GM23338 (cell line): ENCODE measurements around the gene PCBP3. TPM values are rescaled to one million over a fixed set of nuclear protein-coding genes. Genes with fewer than 3 reads are reported as not detected.

ENCODE experiments used
- ATAC-seq: fragments of 200-7000 bp; cut with Tn5 transposase; 3 replicates; pipeline ENCODE4 v1.9.1; 2020
- DNase-seq: peaks from one replicate; pipeline ENCODE4 v3.0.0-alpha.2; 2015; ENCODE audit warnings: low spot score
- H2AFZ ChIP-seq: fragments of 200-600 bp; sonication (generic); 2 replicates; pipeline ENCODE4 v1.8.0; 2016; ENCODE audit warnings: antibody characterized with exemption, mild to moderate bottlenecking, moderate library complexity
- H3F3A ChIP-seq: fragments of 200-600 bp; sonication (generic); replicated peaks from 2 replicates; pipeline ENCODE4 v1.8.0; 2017; ENCODE audit warnings: antibody characterized with exemption, mixed run types, low read depth
- H3K27ac ChIP-seq: fragments of 200-600 bp; sonication (generic); 2 replicates; pipeline ENCODE4 v1.6.1; 2016; ENCODE audit warnings: low read depth
- H3K27me3 ChIP-seq: fragments of 200-600 bp; sonication (generic); 2 replicates; pipeline ENCODE4 v1.8.0; 2016; ENCODE audit warnings: mild to moderate bottlenecking, mixed run types, moderate library complexity; ENCODE audit not compliant: insufficient read depth
- H3K36me3 ChIP-seq: fragments of 200-600 bp; sonication (generic); 2 replicates; pipeline ENCODE4 v1.8.0; 2016; ENCODE audit warnings: mild to moderate bottlenecking; ENCODE audit not compliant: insufficient read depth
- H3K4me1 ChIP-seq: fragments of 200-600 bp; sonication (generic); 2 replicates; pipeline ENCODE4 v1.8.0; 2016; ENCODE audit warnings: mild to moderate bottlenecking, moderate library complexity; ENCODE audit not compliant: insufficient read depth
- H3K4me2 ChIP-seq: fragments of 200-600 bp; sonication (generic); 2 replicates; pipeline ENCODE4 v1.7.1; 2017; ENCODE audit warnings: mixed run types
- H3K4me3 ChIP-seq: fragments of 200-600 bp; sonication (generic); 2 replicates; pipeline ENCODE4 v1.6.1; 2016; ENCODE audit warnings: mixed run types
- H3K79me2 ChIP-seq: fragments of 200-600 bp; sonication (generic); replicated peaks from 2 replicates; pipeline ENCODE4 v1.8.0; 2017; ENCODE audit warnings: mild to moderate bottlenecking; ENCODE audit not compliant: insufficient read depth
- H3K9me2 ChIP-seq: fragments of 200-600 bp; sonication (generic); 2 replicates; pipeline ENCODE4 v1.8.0; 2017; ENCODE audit not compliant: insufficient read depth
- H4K20me1 ChIP-seq: fragments of 200-600 bp; sonication (generic); replicated peaks from 2 replicates; pipeline ENCODE4 v1.8.0; 2017; ENCODE audit warnings: mild to moderate bottlenecking; ENCODE audit not compliant: insufficient read depth
- H3K27ac Mint-ChIP-seq: 2 replicates; pipeline ENCODE4 v1.8.0; 2020; ENCODE audit warnings: inconsistent platforms, mild to moderate bottlenecking, moderate library complexity, mixed read lengths
- H3K27me3 Mint-ChIP-seq: 3 replicates; pipeline ENCODE4 v1.8.0; 2022; ENCODE audit warnings: low read depth, mild to moderate bottlenecking, moderate library complexity, mixed read lengths, inconsistent platforms; ENCODE audit not compliant: insufficient read depth, poor library complexity
- H3K36me3 Mint-ChIP-seq: 3 replicates; pipeline ENCODE4 v1.8.0; 2021; ENCODE audit warnings: low read depth, mild to moderate bottlenecking, inconsistent platforms, moderate library complexity, mixed read lengths
- H3K4me1 Mint-ChIP-seq: 3 replicates; pipeline ENCODE4 v1.8.0; 2020; ENCODE audit warnings: mild to moderate bottlenecking, inconsistent platforms, mixed read lengths
- H3K4me3 Mint-ChIP-seq: 3 replicates; pipeline ENCODE4 v1.8.0; 2021; ENCODE audit warnings: moderate library complexity, mild to moderate bottlenecking, inconsistent platforms, mixed read lengths
- H3K9me3 Mint-ChIP-seq: 3 replicates; pipeline ENCODE4 v1.8.0; 2020; ENCODE audit warnings: moderate library complexity, mild to moderate bottlenecking, inconsistent platforms, mixed read lengths
- CREB1 ChIP-seq: fragments of 250-450 bp; sonication (Bioruptor Pico); IDR thresholded peaks from 2 replicates; pipeline ENCODE4 v1.5.0; 2020; ENCODE audit warnings: low read depth, mild to moderate bottlenecking, moderate library complexity
- EZH2 ChIP-seq: fragments of 200-600 bp; sonication (generic); IDR thresholded peaks from one replicate; pipeline ENCODE4 v1.8.0; 2017; ENCODE audit warnings: antibody characterized with exemption, mild to moderate bottlenecking, low read depth; ENCODE audit not compliant: unreplicated experiment
- EZH2phosphoT487 ChIP-seq: fragments of 200-600 bp; sonication (generic); IDR thresholded peaks from one replicate; pipeline ENCODE4 v1.8.1; 2018; ENCODE audit warnings: antibody characterized with exemption; ENCODE audit not compliant: unreplicated experiment
- JUNB ChIP-seq: IDR thresholded peaks from one replicate; pipeline ENCODE4 v1.6.1; 2016; ENCODE audit warnings: antibody characterized with exemption; ENCODE audit not compliant: unreplicated experiment
- NANOG ChIP-seq: IDR thresholded peaks from 2 replicates; pipeline ENCODE4 v1.6.1; 2016; ENCODE audit warnings: antibody characterized with exemption, borderline replicate concordance
- POLR2AphosphoS5 ChIP-seq: IDR thresholded peaks from 2 replicates; pipeline ENCODE4 v1.6.1; 2016; ENCODE audit warnings: antibody characterized with exemption, low read depth
- REST ChIP-seq: IDR thresholded peaks from one replicate; pipeline ENCODE4 v1.6.1; 2018; ENCODE audit warnings: antibody characterized with exemption; ENCODE audit not compliant: unreplicated experiment
- STAT1 ChIP-seq: IDR thresholded peaks from one replicate; pipeline ENCODE4 v1.6.1; 2016; ENCODE audit warnings: antibody characterized with exemption; ENCODE audit not compliant: unreplicated experiment
- ZNF114 ChIP-seq: fragments of 250-450 bp; sonication (Bioruptor Pico); IDR thresholded peaks from 2 replicates; pipeline ENCODE4 v1.5.0; 2020; ENCODE audit warnings: mild to moderate bottlenecking, moderate library complexity
- ZNF331 ChIP-seq: fragments of 250-450 bp; sonication (Bioruptor Pico); IDR thresholded peaks from 2 replicates; pipeline ENCODE4 v1.5.0; 2020; ENCODE audit warnings: low read depth, mild to moderate bottlenecking, moderate library complexity
- ZNF462 ChIP-seq: fragments of 250-450 bp; sonication (Bioruptor Pico); IDR thresholded peaks from 2 replicates; pipeline ENCODE4 v1.5.0; 2020; ENCODE audit warnings: mild to moderate bottlenecking, moderate library complexity
- polyA plus RNA-seq: library from polyadenylated mRNA; unstranded; fragments of >200 nt; fragmentation: Nextera tagmentation; extraction: Ambion mirVana; gene quantifications from 2 replicates; pipeline ENCODE4 v1.2.1, GENCODE V29; 2016
- total RNA-seq: library from RNA; depleted of rRNA; stranded (reverse); fragments of >200 nt; shearing (Covaris generic); gene quantifications from 2 replicates; pipeline ENCODE4 v1.2.3, GENCODE V29; 2014

The PCBP3 gene
- total and polyA plus RNA-seq, 2 experiments from 2014 or later = 7.1 to 9.1 TPM

- Histone ChIP-seq H3K4me3 (no peak overlapping the region), H3K36me3 (no peaks in the 10 kb centered on the region), H3K4me1 (no peaks in the 10 kb centered on the region), H2AFZ (no peak overlapping the region), H3K9me2 (no peaks in the 10 kb centered on the region), H3K27me3 (no peaks in the 10 kb centered on the region), H3K27ac (no peak overlapping the region), H4K20me1 (no peaks in the 10 kb centered on the region), H3F3A (no peaks in the 10 kb centered on the region), H3K79me2 (no peaks in the 10 kb centered on the region), H3K4me2 (no peak overlapping the region)
- TF ChIP-seq NANOG (no peak), CREB1 (no peak), EZH2phosphoT487 (no peak), ZNF331 (CRISPR knock-in tag) (no peak), JUNB (no peak), STAT1 (no peak), ZNF114 (no peak)
- Mint-ChIP-seq H3K4me1 (no peaks in the 10 kb centered on the region), H3K27ac (no peak overlapping the region), H3K27me3 (no peaks in the 10 kb centered on the region), H3K9me3 (no peaks in the 10 kb centered on the region), H3K4me3 (no peak overlapping the region), H3K36me3 (no peaks in the 10 kb centered on the region; the same call in 2 of the 3 replicates)
- no peak for ATAC-seq
- no peak for DNase-seq
These were observed 152.5 kb downstream of the PCBP3 start for GRCh38 chr21:45796003-45796402.

DNA sequence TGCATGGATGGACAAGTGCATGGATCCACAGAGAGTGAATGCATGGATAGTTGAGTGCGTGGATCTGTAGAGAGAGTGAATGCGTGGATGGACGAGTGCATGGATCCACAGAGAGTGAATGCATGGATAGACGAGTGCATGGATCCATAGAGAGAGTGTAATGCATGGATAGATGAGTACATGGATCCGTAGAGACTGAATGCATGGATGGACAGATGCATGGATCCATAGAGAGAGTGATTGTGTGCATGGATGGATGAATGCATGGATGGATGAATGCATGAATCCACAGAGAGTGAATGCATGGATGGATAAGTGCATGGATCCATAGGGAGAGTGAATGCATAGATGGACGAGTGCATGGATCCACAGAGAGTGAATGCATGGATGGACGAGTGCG lies 153.8 kb downstream of the PCBP3 start:
- H3K4me3 Mint-ChIP-seq = no peak overlapping the region
- no peaks in the 10 kb centered on the region for H3K79me2 ChIP-seq
- no peak overlapping the region for H2AFZ ChIP-seq
- no peaks in the 10 kb centered on the region for H3K27me3 ChIP-seq
- no peak for DNase-seq
- H3K9me3 Mint-ChIP-seq = no peaks in the 10 kb centered on the region
- H3K9me2 ChIP-seq = no peaks in the 10 kb centered on the region
- H3K27me3 Mint-ChIP-seq = no peaks in the 10 kb centered on the region
- H3F3A ChIP-seq = no peaks in the 10 kb centered on the region
- no peaks in the 10 kb centered on the region for H3K36me3 Mint-ChIP-seq
- no peaks in the 10 kb centered on the region for H3K36me3 ChIP-seq
- no peak overlapping the region for H3K27ac Mint-ChIP-seq
- ATAC-seq = no peak
- H3K4me1 ChIP-seq = no peaks in the 10 kb centered on the region
- no peaks in the 10 kb centered on the region for H4K20me1 ChIP-seq
- no peak overlapping the region for H3K4me2 ChIP-seq
- no peaks in the 10 kb centered on the region; the same call in 2 of the 3 replicates for H3K4me1 Mint-ChIP-seq
- H3K4me3 ChIP-seq = no peak overlapping the region
- H3K27ac ChIP-seq = no peak overlapping the region
- TF ChIP-seq POLR2AphosphoS5 (no peak), REST (no peak), ZNF331 (CRISPR knock-in tag) (no peak), EZH2phosphoT487 (no peak), CREB1 (no peak), STAT1 (no peak), ZNF114 (no peak), ZNF462 (no peak), NANOG (no peak), EZH2 (no peak)
